GM19438 (cell line): ENCODE results near the gene PPP3CA.
"Not testable (repeated sequence)": the region's sequence is repeated elsewhere in the genome, so short reads cannot be mapped to it uniquely, and the experiment has no call there.

Source experiments
- ATAC-seq: cut with Tn5 transposase; IDR thresholded peaks from one replicate; pipeline ENCODE4 v1.9.1; 2021; ENCODE audit warnings: low read depth; ENCODE audit not compliant: unreplicated experiment

PPP3CA gene

GRCh38 chr4:101118617-101119016, 228.7 kb downstream of the PPP3CA start:
- ATAC-seq, result no peak

GRCh38 chr4:101115887-101116286, 231.4 kb downstream of the PPP3CA start:
- ATAC-seq, result no peak

GRCh38 chr4:101114936-101115372, 232.4 kb downstream of the PPP3CA start:
- no peak for ATAC-seq

- ATAC-seq, result no peak
These were observed 242.8 kb downstream of the PPP3CA start for GRCh38 chr4:101104312-101105052.

- peak; percentile 89 for ATAC-seq
These were observed 243.8 kb downstream of the PPP3CA start for GRCh38 chr4:101103381-101104142.

GRCh38 chr4:101102114-101102742, 245.1 kb downstream of the PPP3CA start:
- no peak for ATAC-seq

GRCh38 chr4:101101072-101101471, 246.3 kb downstream of the PPP3CA start:
- ATAC-seq, result no peak

GRCh38 chr4:101098666-101099400, 248.5 kb downstream of the PPP3CA start:
- ATAC-seq, result no peak

GRCh38 chr4:101092609-101093008, 254.7 kb downstream of the PPP3CA start:
- ATAC-seq, result not testable (repeated sequence)

- no peak for ATAC-seq
These were observed 258.2 kb downstream of the PPP3CA start for GRCh38 chr4:101089168-101089567.

GRCh38 chr4:101086801-101087586, 260.3 kb downstream of the PPP3CA start:
- ATAC-seq, result no peak

- no peak for ATAC-seq
These were observed 264.2 kb downstream of the PPP3CA start for GRCh38 chr4:101083131-101083530.

GRCh38 chr4:101081695-101082369, 265.5 kb downstream of the PPP3CA start:
- no peak for ATAC-seq

- no peak for ATAC-seq
These were observed 266.2 kb downstream of the PPP3CA start for GRCh38 chr4:101081166-101081565.

- no peak for ATAC-seq
These were observed 268.4 kb downstream of the PPP3CA start for GRCh38 chr4:101078950-101079349.

- ATAC-seq, result no peak
These were observed 271.3 kb downstream of the PPP3CA start for GRCh38 chr4:101076032-101076431.

GRCh38 chr4:101075536-101075935, 271.8 kb downstream of the PPP3CA start:
- no peak for ATAC-seq

GRCh38 chr4:101074326-101074725, 273.0 kb downstream of the PPP3CA start:
- ATAC-seq, result no peak

GRCh38 chr4:101071241-101071640, 276.1 kb downstream of the PPP3CA start:
- ATAC-seq, result no peak
